HepG2 (cell line): ENCODE results near the gene ATXN2. TPM values are rescaled to one million over a fixed set of nuclear protein-coding genes. Genes with fewer than 3 reads are reported as not detected.

Experiments
- FOXP1 ChIP-seq, 2 experiments: fragments of 450-650 bp in 1 of 2; IDR thresholded peaks; 2 replicates each; pipeline ENCODE4 v1.6.1; 2017 to 2018; ENCODE audit warnings: antibody characterized with exemption in 1 of 2
- MIER2 ChIP-seq: IDR thresholded peaks from 2 replicates; pipeline ENCODE4 v1.6.1; 2016; ENCODE audit warnings: missing biosample characterization, missing genetic modification reagents
- NFKB2 ChIP-seq: sonication (generic); formaldehyde crosslinking; IDR thresholded peaks from 2 replicates; pipeline ENCODE4 v1.4.0; 2020; ENCODE audit warnings: missing genetic modification reagents, borderline replicate concordance
- PTBP1 ChIP-seq: fragments of 200-400 bp; formaldehyde crosslinking; IDR thresholded peaks from 2 replicates; pipeline ENCODE4 v1.6.1; 2018; ENCODE audit warnings: low read length, low read depth; ENCODE audit not compliant: poor library complexity, severe bottlenecking
- TBX2 ChIP-seq: sonication (generic); formaldehyde crosslinking; IDR thresholded peaks from 2 replicates; pipeline ENCODE4 v1.5.0; 2020; ENCODE audit warnings: missing genetic modification reagents, mild to moderate bottlenecking, borderline replicate concordance
- TOPORS ChIP-seq: sonication (generic); formaldehyde crosslinking; IDR thresholded peaks from 2 replicates; pipeline ENCODE4 v1.8.0; 2023; ENCODE audit warnings: mild to moderate bottlenecking, missing genetic modification reagents
- ZBTB4 ChIP-seq: sonication (generic); formaldehyde crosslinking; IDR thresholded peaks from 2 replicates; pipeline ENCODE4 v1.4.0; 2020; ENCODE audit warnings: missing genetic modification reagents, mild to moderate bottlenecking, borderline replicate concordance
- ZHX2 ChIP-seq, 2 experiments: sonication (generic) in 1 of 2; formaldehyde crosslinking in 1 of 2; IDR thresholded peaks; 2 replicates each; pipeline versions ENCODE4 v1.6.1 to v1.9.0; 2014 to 2022; ENCODE audit warnings: antibody characterized with exemption in 1 of 2, borderline replicate concordance in 1 of 2, inconsistent platforms in 1 of 2, low read depth in 1 of 2, missing genetic modification reagents in 1 of 2
- ZNF256 ChIP-seq: sonication (generic); formaldehyde crosslinking; conservative IDR thresholded peaks from 2 replicates; pipeline ENCODE4 v1.4.0; 2020; ENCODE audit warnings: missing genetic modification reagents
- ZNF432 ChIP-seq: sonication (generic); formaldehyde crosslinking; IDR thresholded peaks from 2 replicates; pipeline ENCODE4 v1.5.0; 2020; ENCODE audit warnings: missing genetic modification reagents, mild to moderate bottlenecking, borderline replicate concordance
- ZNF567 ChIP-seq: sonication (generic); formaldehyde crosslinking; IDR thresholded peaks from 2 replicates; pipeline ENCODE4 v1.8.1; 2023; ENCODE audit warnings: mild to moderate bottlenecking, missing genetic modification reagents, borderline replicate concordance
- ZNF609 ChIP-seq: sonication (generic); formaldehyde crosslinking; IDR thresholded peaks from 2 replicates; pipeline ENCODE4 v1.4.0; 2020; ENCODE audit warnings: mild to moderate bottlenecking, missing genetic modification reagents, borderline replicate concordance
- ZNF740 ChIP-seq: sonication (generic); formaldehyde crosslinking; IDR thresholded peaks from 2 replicates; pipeline ENCODE4 v1.4.0; 2020; ENCODE audit warnings: missing genetic modification reagents
- polyA plus RNA-seq, 8 experiments: library from polyadenylated mRNA; depleted of rRNA in 3 of 8; stranded (reverse) in 7 of 8; unstranded in 1 of 8; fragments of >200 nt; fragmentation: Illumina TruSeq in 4 of 8; extraction: Trizol in 4 of 8; gene quantifications; 2 replicates each; pipeline versions ENCODE4 v1.2.1 to v1.2.3, GENCODE V29; 2011 to 2016; ENCODE audit warnings: low read depth in 4 of 8, missing spikeins in 1 of 8, mixed read lengths in 1 of 8; ENCODE audit not compliant: insufficient read depth in 1 of 8
- total RNA-seq, 5 experiments: library from RNA; depleted of rRNA; stranded (reverse); fragments of >200 nt; fragmentation: Illumina TruSeq; extraction: Trizol; gene quantifications; 2 replicates each; pipeline ENCODE4 v1.2.3, GENCODE V29; 2016; ENCODE audit warnings: low read depth in 1 of 5

Gene ATXN2
- total and polyA plus RNA-seq, 2 of the 13 experiments (the other 11 are each of a cell fraction or from before 2014, with no cell fraction given) = 18.1 to 27.1 TPM

DNA sequence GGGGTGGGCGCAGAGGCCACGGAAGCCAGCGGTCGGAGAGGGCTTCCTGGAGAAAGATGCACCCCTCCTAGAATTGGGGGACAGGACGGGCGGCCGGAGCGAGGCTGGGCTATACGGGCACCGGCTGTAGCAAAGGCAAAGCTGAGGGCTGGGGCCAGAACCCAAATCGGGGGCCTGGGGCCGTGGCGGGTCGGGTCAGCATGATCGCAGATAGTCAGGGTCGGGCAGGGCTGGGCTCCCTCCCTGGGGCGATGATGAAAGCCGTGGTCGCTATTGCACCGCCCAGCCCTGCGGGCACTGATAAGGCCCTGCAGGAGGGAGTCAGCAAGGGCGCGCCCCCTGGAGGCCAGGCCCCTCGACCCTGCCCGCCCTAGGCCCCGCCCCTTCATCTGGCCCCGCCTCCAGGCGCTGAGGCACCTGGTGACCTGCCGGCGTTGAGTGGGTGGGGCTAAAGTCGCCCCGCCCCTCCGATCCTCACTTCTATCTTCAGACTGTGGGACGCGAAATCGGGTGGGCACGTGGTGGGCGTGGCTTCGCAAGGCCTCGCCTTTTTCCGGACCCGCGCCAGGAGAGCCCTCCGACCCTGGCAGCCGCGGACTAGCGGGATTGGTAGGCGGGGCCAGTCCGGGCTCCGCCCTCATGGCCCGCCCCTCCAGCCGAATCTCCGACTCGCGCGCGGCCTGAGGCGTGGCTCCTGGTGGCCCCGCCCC lies 193.8 kb downstream of the ATXN2 start (continued):
- TF ChIP-seq ZHX2 (IDR thresholded peaks at IDR 0.05; ENCODE audit: low read depth) (no peak), ZHX2 (CRISPR knock-in tag; IDR thresholded peaks at IDR 0.05; ENCODE audit: borderline replicate concordance) (no peak), ZNF256 (CRISPR knock-in tag) (no peak), ZNF567 (CRISPR knock-in tag) (no peak), ZNF740 (no peak), NFKB2 (CRISPR knock-in tag) (0 out of 2 replicates have a peak, but pooled peaks have one; percentile 35), MIER2 (CRISPR knock-in tag) (no peak), TBX2 (CRISPR knock-in tag) (peak; percentile 15; the same call in 1 of the 2 replicates), ZBTB4 (no peak), ZNF609 (peak; percentile 25; the same call in 1 of the 2 replicates), TOPORS (CRISPR knock-in tag) (no peak), ZNF432 (no peak), PTBP1 (peak; percentile 40), FOXP1 (IDR thresholded peaks at IDR 0.05) (no peak), FOXP1 (CRISPR knock-in tag; IDR thresholded peaks at IDR 0.05) (peak; percentile 28; the same call in 1 of the 2 replicates)
